ENCODE data around the gene FAM90A1.
"Not testable (repeated sequence)": the region's sequence is repeated elsewhere in the genome, so short reads cannot be mapped to it uniquely, and the experiment has no call there.

FAM90A1 gene

GRCh38 chr12:8233300-8233855 is 6.0 kb upstream of the FAM90A1 start:
- DNase-seq (ENCODE audit: low spot score), result not testable (repeated sequence)

- TF ChIP-seq CTCF (IDR thresholded peaks at IDR 0.05; ENCODE audit: extremely low read depth, missing control alignments), result peak; percentile 86
- not testable (repeated sequence) for DNase-seq (ENCODE audit: low spot score)
These were observed 4.5 kb upstream of the FAM90A1 start for GRCh38 chr12:8231666-8232608.

GRCh38 chr12:8231049-8231448 is 3.6 kb upstream of the FAM90A1 start:
- not testable (repeated sequence) for DNase-seq (ENCODE audit: low spot score)

- not testable (repeated sequence) for DNase-seq (ENCODE audit: low spot score)
These were observed 2.1 kb upstream of the FAM90A1 start for GRCh38 chr12:8229486-8229885.

GRCh38 chr12:8228607-8229006 is 1.2 kb upstream of the FAM90A1 start:
- not testable (repeated sequence) for DNase-seq (ENCODE audit: low spot score)

GRCh38 chr12:8227732-8228077 is 287 bp upstream of the FAM90A1 start:
- not testable (repeated sequence) for DNase-seq (ENCODE audit: low spot score)

GRCh38 chr12:8226355-8226754 is 1.1 kb downstream of the FAM90A1 start:
- TF ChIP-seq CTCF (IDR thresholded peaks at IDR 0.05; ENCODE audit: extremely low read depth, missing control alignments), result no peak
- no peak for DNase-seq (ENCODE audit: low spot score)

- DNase-seq (ENCODE audit: low spot score), result not testable (repeated sequence)
These were observed 2.6 kb downstream of the FAM90A1 start for GRCh38 chr12:8224782-8225181.

GRCh38 chr12:8223646-8224045 is 3.8 kb downstream of the FAM90A1 start:
- DNase-seq (ENCODE audit: low spot score), result not testable (repeated sequence)

GRCh38 chr12:8222303-8222702 is 5.1 kb downstream of the FAM90A1 start:
- not testable (repeated sequence) for DNase-seq (ENCODE audit: low spot score)

GRCh38 chr12:8221844-8222243 is 5.6 kb downstream of the FAM90A1 start:
- not testable (repeated sequence) for DNase-seq (ENCODE audit: low spot score)

- DNase-seq (ENCODE audit: low spot score), result not testable (repeated sequence)
These were observed 6.0 kb downstream of the FAM90A1 start for GRCh38 chr12:8221375-8221774.

GRCh38 chr12:8218711-8219382 is 8.6 kb downstream of the FAM90A1 start:
- DNase-seq (ENCODE audit: low spot score), result not testable (repeated sequence)

- not testable (repeated sequence) for DNase-seq (ENCODE audit: low spot score)
These were observed 29.6 kb downstream of the FAM90A1 start for GRCh38 chr12:8197685-8198308.

GRCh38 chr12:8188088-8188487 is 39.3 kb downstream of the FAM90A1 start:
- not testable (repeated sequence) for DNase-seq (ENCODE audit: low spot score)

GRCh38 chr12:8184206-8184605 is 43.2 kb downstream of the FAM90A1 start:
- not testable (repeated sequence) for DNase-seq (ENCODE audit: low spot score)

GRCh38 chr12:8183346-8183745 is 44.1 kb downstream of the FAM90A1 start:
- DNase-seq (ENCODE audit: low spot score), result not testable (repeated sequence)

- DNase-seq (ENCODE audit: low spot score), result not testable (repeated sequence)
These were observed 44.5 kb downstream of the FAM90A1 start for GRCh38 chr12:8182923-8183322.

- not testable (repeated sequence) for DNase-seq (ENCODE audit: low spot score)
These were observed 46.1 kb downstream of the FAM90A1 start for GRCh38 chr12:8181271-8181670.

Measured in GM20000 (cell line).